NCI-H2171 (cell line): Measurements from ENCODE around the gene DYNLRB1.

Experiments
- DNase-seq: peaks from one replicate; lab custom pipeline; 2025; lab: John Stamatoyannopoulos, UW

The DYNLRB1 gene

DNA sequence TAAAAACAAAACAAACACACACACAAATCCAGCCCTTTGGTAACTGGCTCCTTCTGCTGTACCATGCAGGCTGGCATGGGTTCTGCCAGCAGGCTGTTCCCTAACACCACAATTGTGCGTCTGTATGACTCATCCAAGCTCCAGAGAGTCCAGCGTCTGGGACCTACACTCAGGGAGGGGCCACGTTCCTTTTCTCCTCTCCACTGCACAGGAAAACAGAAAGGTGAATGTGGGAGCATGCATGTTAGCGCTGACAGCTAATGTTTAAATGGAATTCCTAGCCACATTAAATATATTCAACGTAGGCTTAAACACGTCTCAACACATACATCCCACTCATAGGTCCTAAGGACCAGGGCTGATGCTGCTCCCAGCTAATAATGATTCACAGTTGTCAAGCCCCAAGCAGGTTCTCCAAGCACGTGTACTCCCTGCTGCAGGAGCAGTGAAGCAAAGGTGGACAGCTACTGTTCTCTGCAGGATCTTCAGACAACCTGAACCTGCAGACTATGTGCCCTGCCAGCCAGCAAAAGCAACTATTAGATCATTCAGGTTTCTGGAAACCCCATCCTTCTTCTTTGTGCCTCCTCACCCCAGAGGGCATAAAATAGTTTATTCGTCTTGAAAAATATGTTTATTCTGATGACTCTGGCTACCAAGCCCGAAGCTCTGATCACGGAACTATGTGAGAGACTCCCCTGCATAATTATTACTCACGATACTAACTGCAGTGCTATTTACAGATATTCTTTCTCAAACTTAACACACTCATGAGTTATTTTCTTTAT is 63.2 kb downstream of the DYNLRB1 start:
- no peak for DNase-seq

DNA sequence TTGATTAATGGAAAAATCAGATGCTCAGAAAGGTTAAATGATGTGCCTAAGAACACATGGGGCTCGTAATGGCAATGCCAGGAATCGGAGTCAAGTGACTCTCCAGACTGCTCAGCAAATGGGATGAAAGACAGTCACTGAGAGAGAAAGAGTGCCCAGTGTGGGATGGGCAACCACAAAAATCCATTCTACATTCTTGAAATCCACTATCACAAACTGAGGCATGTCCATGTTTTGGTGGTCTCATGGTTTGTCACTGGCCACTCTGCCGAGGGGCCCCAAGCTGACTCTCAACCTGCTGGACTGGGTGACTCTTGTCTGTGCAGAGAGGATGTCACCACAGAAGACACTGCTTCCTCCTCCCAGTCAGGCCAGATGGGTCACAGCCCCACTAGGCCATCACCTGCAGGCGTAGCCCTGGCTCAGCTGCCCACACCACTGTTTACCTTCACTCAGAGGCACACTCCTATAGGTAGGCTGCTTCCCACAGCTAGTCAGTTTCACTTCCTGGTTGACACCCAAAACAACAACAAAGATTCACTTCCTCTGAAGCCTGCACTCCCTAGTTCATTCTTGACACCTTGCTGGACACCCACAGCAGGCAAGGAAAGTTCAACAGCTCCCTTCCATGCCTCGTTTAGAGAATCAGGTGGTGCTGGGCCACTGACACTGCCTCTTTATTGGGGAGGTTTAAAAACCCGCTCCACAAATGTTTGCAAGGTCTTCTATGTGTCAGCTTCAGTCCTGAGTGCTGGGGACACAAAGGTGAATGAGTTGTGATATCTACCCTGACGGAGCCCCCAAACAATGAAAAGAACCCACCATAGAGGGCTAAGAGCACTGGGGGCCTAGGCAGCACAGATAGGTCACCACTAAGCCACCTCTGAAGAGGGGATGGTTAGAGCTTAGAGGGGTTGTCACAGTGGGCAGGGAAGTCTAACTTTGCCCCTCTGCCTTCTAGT is 64.0 kb downstream of the DYNLRB1 start:
- no peak for DNase-seq

DNA sequence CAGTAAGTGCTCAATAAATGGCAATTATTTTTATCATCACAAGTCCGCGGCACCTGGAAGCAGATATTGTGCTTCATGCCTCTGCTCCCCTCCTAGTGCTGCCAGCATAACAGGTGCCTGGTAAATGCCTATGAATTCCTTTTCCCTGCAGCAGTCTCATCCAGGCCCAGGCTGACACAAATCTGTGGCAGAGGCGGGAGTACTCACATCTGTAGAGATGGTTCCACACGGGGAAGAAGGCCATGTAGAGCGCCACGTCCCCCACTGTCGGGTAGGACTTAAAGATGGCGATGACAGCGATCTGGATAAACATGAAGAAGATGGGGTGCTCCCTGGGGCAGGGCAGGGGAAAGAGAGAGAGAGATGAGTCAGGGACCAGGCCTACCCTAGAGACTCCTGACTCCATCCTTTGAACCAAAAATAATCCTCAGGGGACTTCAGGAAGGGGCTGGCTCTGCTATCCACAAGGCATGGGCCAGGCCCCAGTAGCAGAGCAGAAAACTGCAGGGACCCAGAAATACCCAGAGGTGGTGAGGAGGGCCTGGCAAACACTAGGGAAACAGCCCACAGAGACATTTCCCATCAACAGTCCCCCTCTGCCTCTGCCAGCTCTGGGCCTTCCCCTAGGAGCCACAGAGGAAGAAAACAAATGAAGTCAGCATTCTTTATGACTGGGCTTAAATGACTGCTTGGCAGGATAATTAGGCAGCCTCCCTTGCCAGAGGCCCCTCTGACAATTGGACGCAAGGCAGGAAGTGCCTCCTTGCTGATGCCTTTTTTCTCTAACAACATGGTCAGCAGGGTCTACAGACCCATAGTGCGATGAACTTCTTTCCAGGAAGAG is 65.3 kb downstream of the DYNLRB1 start:
- DNase-seq, result no peak

DNA sequence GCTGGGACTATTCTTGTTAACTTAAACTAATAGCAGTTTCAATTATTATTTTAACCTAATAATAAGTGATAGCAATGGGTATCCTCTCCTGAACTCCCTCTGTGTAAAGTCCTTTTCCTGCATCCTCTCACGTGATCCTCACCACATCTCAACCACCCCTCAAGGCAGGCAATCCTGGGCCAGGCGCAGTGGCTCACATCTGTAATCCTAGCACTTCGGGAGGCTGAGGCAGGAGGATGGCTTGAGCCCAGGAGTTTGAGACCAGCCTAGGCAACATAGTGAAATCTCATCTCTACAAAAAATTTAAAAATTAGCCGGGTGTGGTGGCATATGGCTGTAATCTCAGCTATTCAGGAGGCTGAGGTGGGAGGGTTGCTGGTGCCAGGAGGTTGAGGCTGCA is 66.0 kb downstream of the DYNLRB1 start:
- DNase-seq, result no peak

DNA sequence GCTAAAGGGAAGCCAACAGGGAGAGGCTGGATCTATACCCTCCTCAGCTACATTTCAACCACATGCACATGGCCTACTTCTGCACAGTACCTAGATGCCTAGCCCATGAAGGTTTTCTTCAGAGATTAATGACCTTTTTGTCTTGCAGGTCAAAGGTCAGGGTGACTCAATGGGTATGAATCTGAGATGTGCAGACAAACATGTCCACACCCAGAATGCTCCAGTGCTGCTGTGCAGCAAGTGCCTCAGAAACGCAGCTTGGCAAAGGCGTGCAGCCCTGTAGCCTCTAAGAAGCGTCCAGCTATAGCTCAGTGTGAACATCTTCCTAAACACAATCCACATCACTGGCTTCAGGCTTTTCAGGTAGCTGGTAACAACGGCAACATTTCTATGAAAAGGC is 66.7 kb downstream of the DYNLRB1 start:
- DNase-seq, result no peak

DNA sequence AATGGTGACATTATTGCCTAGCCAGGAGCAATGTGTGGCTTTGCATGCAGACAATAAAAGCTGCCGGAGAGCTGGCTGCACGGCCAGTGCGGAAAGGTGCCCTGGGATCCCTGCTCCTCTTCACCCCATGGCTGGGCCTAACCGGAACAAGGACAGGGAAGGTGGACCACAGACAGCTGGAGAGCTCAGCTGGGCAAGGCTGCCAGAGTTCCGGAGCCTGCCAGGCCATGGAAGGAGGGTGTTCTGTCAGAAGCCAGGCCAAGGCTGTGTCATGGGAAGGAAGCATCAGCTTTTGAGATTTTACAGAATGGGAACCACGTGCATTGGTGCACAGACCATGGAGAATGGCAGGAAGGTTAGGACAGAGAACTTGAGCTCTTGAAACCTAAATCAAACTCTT is 67.3 kb downstream of the DYNLRB1 start:
- no peak for DNase-seq

DNA sequence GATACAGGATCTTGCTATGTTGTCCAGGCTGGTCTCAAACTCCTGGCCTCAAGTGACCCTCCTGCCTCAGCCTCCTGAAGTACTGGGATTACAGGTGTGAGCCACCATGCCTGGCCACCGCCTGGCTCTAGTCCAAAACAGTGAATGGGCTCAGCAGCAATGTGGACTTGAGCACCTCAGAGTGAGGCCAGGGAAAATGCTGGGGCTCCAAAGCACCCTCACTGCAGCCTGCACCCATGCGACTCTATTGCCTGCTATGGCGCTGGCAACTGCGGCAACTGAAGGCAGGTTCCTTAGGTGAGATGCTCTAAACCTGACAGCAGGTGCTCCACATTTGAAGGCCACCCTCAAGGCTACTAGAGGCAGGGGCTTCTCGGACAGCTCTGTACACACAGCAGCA is 68.8 kb downstream of the DYNLRB1 start:
- DNase-seq, result no peak

DNA sequence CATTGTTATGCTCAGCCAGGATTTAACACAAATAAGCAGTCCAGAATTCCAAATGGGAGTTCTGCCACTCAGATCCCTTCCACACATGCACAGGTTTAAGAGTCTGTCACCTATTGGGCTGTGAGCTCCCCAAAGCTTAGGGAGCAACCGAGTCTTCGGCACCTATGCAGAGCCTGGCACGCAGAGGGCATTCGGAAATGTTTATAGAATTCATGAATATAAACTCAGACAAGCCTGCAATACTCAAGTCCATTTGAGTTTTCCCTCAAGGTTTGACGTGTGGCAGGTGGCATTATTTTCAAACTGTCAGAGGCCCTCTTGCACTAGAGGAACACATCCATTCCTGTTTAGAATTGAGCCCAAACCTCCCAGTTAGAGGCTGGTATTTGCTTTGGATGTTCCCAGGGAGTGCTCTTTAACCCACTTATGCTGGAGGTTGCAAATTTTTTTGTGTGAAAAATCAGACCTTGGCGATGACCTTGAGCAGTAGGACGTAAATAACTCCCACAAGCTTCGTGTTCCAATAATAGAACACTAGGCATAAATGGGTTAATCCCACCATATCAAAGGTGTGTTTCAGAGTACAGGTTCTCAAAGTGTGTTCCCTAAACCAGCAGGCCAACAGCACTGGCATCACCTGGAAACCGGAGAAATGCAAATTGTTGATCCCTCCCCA is 70.4 kb downstream of the DYNLRB1 start:
- DNase-seq, result no peak
